Esophagus squamous epithelium (tissue), 4 donors: ENCODE data around the gene RHEX.

Experiments
- POLR2A ChIP-seq, 4 donors: fragments of 450-650 bp; IDR thresholded peaks; one replicate each; pipeline ENCODE4 v1.6.1; 2017; ENCODE audit warnings: antibody characterized with exemption in 4 of 4, mild to moderate bottlenecking in 4 of 4, moderate library complexity in 3 of 4
- TF ChIP-seq, protein P1 (sequence below), 6 experiments: fragments of 450-650 bp in 4 of 6; fragments of 200-600 bp in 2 of 6; sonication (generic) in 2 of 6; IDR thresholded peaks; one replicate each; pipeline ENCODE4 v1.5.1; 2016 to 2019; ENCODE audit warnings: antibody characterized with exemption in 6 of 6, mild to moderate bottlenecking in 4 of 6, moderate library complexity in 4 of 6

DNA sequence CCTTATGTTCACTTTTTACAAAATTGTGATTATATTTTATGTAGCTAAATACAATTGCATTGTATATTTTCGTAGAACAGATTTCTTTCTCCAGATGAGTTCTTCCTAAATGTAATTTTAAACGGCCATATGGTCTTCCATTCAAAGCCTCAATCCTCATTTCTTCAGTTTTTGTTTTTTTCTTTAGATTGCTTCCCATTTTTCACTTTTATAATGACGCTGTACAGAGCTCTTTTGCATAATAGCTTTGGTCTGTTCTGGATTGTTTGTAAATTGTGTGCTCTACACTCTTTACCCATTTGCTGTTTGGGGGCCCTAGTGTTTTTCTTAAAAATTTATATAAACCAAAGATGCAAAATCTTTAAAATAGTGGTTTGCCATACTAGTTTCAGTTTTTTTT lies 36.4 kb downstream of the RHEX start:
- TF ChIP-seq, protein P1, sequence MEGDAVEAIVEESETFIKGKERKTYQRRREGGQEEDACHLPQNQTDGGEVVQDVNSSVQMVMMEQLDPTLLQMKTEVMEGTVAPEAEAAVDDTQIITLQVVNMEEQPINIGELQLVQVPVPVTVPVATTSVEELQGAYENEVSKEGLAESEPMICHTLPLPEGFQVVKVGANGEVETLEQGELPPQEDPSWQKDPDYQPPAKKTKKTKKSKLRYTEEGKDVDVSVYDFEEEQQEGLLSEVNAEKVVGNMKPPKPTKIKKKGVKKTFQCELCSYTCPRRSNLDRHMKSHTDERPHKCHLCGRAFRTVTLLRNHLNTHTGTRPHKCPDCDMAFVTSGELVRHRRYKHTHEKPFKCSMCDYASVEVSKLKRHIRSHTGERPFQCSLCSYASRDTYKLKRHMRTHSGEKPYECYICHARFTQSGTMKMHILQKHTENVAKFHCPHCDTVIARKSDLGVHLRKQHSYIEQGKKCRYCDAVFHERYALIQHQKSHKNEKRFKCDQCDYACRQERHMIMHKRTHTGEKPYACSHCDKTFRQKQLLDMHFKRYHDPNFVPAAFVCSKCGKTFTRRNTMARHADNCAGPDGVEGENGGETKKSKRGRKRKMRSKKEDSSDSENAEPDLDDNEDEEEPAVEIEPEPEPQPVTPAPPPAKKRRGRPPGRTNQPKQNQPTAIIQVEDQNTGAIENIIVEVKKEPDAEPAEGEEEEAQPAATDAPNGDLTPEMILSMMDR (IDR thresholded peaks at IDR 0.05) = no peak
- no peak for TF ChIP-seq POLR2A (IDR thresholded peaks at IDR 0.05)
